A549 (cell line): Measurements from ENCODE around the gene SLC22A2. TPM values are rescaled to one million over a fixed set of nuclear protein-coding genes. Genes with fewer than 3 reads are reported as not detected.

Experiments used
- ATAC-seq, 2 experiments: fragments of 200-7000 bp in 1 of 2; fragments of >200 bp in 1 of 2; cut with Nextera tagmentation in 1 of 2; cut with Tn5 transposase in 1 of 2; 3 replicates each; pipeline versions ENCODE4 v1.8.0 to v1.9.1; 2018 to 2020; ENCODE audit warnings: mild to moderate bottlenecking in 1 of 2, moderate library complexity in 1 of 2
- CTCF ChIA-PET: fragments of 300-600 bp; sonication (Branson Sonifier 250); formaldehyde crosslinking; extraction: SDS; loops from one replicate; lab custom pipeline; 2021; ENCODE audit warnings: antibody characterized with exemption, inconsistent platforms; lab: Yijun Ruan, JAX
- POLR2A ChIA-PET: fragments of 350-600 bp; formaldehyde crosslinking; extraction: SDS; loops from one replicate; lab custom pipeline; 2021; ENCODE audit warnings: antibody characterized with exemption, inconsistent platforms; lab: Yijun Ruan, JAX
- DNase-seq, 2 experiments: peaks; one replicate each; pipeline versions ENCODE4 v3.0.0 to v3.0.0-alpha.2; 2011 to 2016; ENCODE audit warnings: low read depth in 1 of 2, low spot score in 1 of 2
- FAIRE-seq: peaks from 2 replicates; lab custom pipeline; 2011; peaks lifted over from hg19 to GRCh38; lab: Jason Lieb, UNC
- H3K27ac ChIP-seq, 2 experiments: fragments of >200 bp; sonication (Bioruptor Twin); formaldehyde crosslinking; 3 replicates each; pipeline ENCODE4 v1.5.1; 2016 to 2017
- H3K4me1 ChIP-seq: fragments of >200 bp; sonication (Bioruptor Twin); formaldehyde crosslinking; 3 replicates; pipeline ENCODE4 v1.6.1; 2016
- H3K4me2 ChIP-seq: fragments of >200 bp; sonication (Bioruptor Twin); formaldehyde crosslinking; 3 replicates; pipeline ENCODE4 v1.6.1; 2016
- H3K4me3 ChIP-seq: fragments of >200 bp; sonication (Bioruptor Twin); formaldehyde crosslinking; 3 replicates; pipeline ENCODE4 v1.5.1; 2016
- H3K9me3 ChIP-seq: fragments of >200 bp; sonication (Bioruptor Twin); formaldehyde crosslinking; 3 replicates; pipeline ENCODE4 v1.6.1; 2016
- ATOH8 ChIP-seq: fragments of 250-450 bp; sonication (Bioruptor Pico); IDR thresholded peaks from 2 replicates; pipeline ENCODE4 v1.5.0; 2020; ENCODE audit warnings: low read depth, mild to moderate bottlenecking, moderate library complexity
- BHLHE40 ChIP-seq: IDR thresholded peaks from 2 replicates; pipeline ENCODE4 v1.6.1; 2012; ENCODE audit warnings: low read depth, low read length, inconsistent platforms
- CBX2 ChIP-seq: fragments of 200-600 bp; sonication (generic); IDR thresholded peaks from 2 replicates; pipeline ENCODE4 v1.6.1; 2016; ENCODE audit warnings: low read depth, mild to moderate bottlenecking, borderline replicate concordance
- CHD2 ChIP-seq: fragments of 150-350 bp; IDR thresholded peaks from 2 replicates; pipeline ENCODE4 v1.6.1; 2014; ENCODE audit warnings: low read length; ENCODE audit not compliant: partially characterized antibody
- ESRRA ChIP-seq: fragments of 150-350 bp; IDR thresholded peaks from 2 replicates; pipeline ENCODE4 v1.6.1; 2014; ENCODE audit warnings: mild to moderate bottlenecking, low read length, borderline replicate concordance
- FOSB ChIP-seq: fragments of 250-450 bp; sonication (Bioruptor Pico); IDR thresholded peaks from 2 replicates; pipeline ENCODE4 v1.5.0; 2020; ENCODE audit warnings: mild to moderate bottlenecking, moderate library complexity
- FOSL2 ChIP-seq, 2 experiments: fragments of 450-650 bp in 1 of 2; fragments of >200 bp in 1 of 2; sonication (Bioruptor Twin) in 1 of 2; formaldehyde crosslinking; IDR thresholded peaks; 2 replicates each; pipeline versions ENCODE4 v1.5.0 to v1.6.1; 2016 to 2020; ENCODE audit warnings: mild to moderate bottlenecking in 1 of 2, moderate library complexity in 1 of 2
- FOXS1 ChIP-seq: fragments of 250-450 bp; sonication (Bioruptor Pico); IDR thresholded peaks from 2 replicates; pipeline ENCODE4 v1.5.0; 2020; ENCODE audit warnings: mild to moderate bottlenecking, moderate library complexity
- GATA3 ChIP-seq: IDR thresholded peaks from 2 replicates; pipeline ENCODE4 v1.6.1; 2012; ENCODE audit warnings: borderline replicate concordance
- HMGXB4 ChIP-seq: fragments of 250-450 bp; sonication (Bioruptor Pico); IDR thresholded peaks from 2 replicates; pipeline ENCODE4 v1.5.0; 2021; ENCODE audit warnings: mild to moderate bottlenecking, moderate library complexity, borderline replicate concordance
- JUN ChIP-seq, 2 experiments: fragments of >200 bp; sonication (Bioruptor Twin); formaldehyde crosslinking; IDR thresholded peaks; 2 replicates in 1 of 2; 3 replicates in 1 of 2; pipeline ENCODE4 v1.6.1; 2016 to 2017
- KDM1A ChIP-seq: fragments of 200-600 bp; sonication (generic); IDR thresholded peaks from 2 replicates; pipeline ENCODE4 v1.6.1; 2016; ENCODE audit warnings: low read depth, mild to moderate bottlenecking
- MYC ChIP-seq: IDR thresholded peaks from 2 replicates; pipeline ENCODE4 v1.6.1; 2012; ENCODE audit warnings: mild to moderate bottlenecking, inconsistent platforms, low read length, improper control_type of control experiment, borderline replicate concordance
- RAD21 ChIP-seq, 2 experiments: fragments of >200 bp in 1 of 2; sonication (Bioruptor Twin) in 1 of 2; formaldehyde crosslinking in 1 of 2; IDR thresholded peaks in 1 of 2; conservative IDR thresholded peaks in 1 of 2; 2 replicates in 1 of 2; 3 replicates in 1 of 2; pipeline ENCODE4 v1.6.1; 2012 to 2018; ENCODE audit warnings: inconsistent platforms in 1 of 2
- ZC3H11A ChIP-seq: fragments of 450-650 bp; IDR thresholded peaks from 2 replicates; pipeline ENCODE4 v1.6.1; 2014; ENCODE audit warnings: antibody characterized with exemption, mild to moderate bottlenecking
- ZNF302 ChIP-seq: fragments of 250-450 bp; sonication (Bioruptor Pico); IDR thresholded peaks from 2 replicates; pipeline ENCODE4 v1.9.0; 2021; ENCODE audit warnings: inconsistent platforms, mild to moderate bottlenecking, moderate library complexity
- ZSCAN20 ChIP-seq: fragments of 250-450 bp; sonication (Bioruptor Pico); IDR thresholded peaks from 2 replicates; pipeline ENCODE4 v1.8.0; 2022; ENCODE audit warnings: mild to moderate bottlenecking, moderate library complexity
- WGBS: methylation state at CpG from one replicate; pipeline ENCODE4 v1.1.6; 2017; ENCODE audit errors: missing lambda C conversion rate; 5-methylcytosine and 5-hydroxymethylcytosine counted together
- polyA plus RNA-seq, 4 experiments: library from polyadenylated mRNA; depleted of rRNA in 3 of 4; stranded (reverse); fragments of >200 nt; fragmentation: RNase III in 1 of 4; extraction: RNeasy Plus Mini Kit Qiagen cat#74134 plus additional on column Dnase treatment in 1 of 4; gene quantifications; 2 replicates in 3 of 4; 3 replicates in 1 of 4; pipeline ENCODE4 v1.2.3, GENCODE V29; 2011 to 2017

The SLC22A2 gene
- polyA plus RNA-seq, 2 of the 4 experiments (the other 2 are of a cell fraction) = 0.04 TPM; not detected in 1

DNA sequence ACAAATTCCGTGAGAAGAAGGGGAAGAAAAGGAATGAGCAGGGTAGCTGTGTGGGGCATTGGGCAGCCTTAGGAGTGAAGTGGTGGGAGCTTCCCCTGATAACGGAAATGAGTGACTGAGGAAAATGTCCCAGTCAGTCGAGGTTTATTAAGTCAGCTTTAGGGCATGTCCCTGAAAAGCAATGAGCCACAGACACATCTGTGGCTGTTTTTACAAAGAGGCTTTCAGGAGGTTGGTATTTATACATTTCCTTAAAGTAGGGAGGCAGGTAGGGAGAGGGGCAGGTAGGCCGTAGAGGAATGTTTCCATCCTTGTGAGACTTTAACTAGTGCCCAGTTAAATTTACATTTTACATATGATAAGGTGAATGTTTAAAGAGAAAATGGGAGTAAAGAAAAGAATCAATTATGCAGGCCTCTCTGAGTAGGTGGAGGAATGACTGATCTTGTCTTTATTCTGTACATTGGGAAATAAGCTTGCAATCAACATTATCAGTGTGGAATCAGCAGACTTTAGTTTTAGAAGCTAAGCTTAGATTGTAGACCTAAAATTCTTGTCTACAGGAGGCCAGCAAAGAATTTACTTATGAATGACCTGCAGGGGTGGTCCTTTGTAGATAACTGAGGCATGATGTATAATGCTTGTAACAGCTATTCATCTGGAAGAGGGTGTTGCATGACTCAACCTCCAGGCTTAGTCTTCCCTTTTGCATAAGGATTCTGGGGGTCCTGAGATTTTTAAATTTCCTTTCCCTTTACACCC is 18.5 kb downstream of the SLC22A2 start:
- peaks cover 40% of the 10 kb centered on the region for H3K4me1 ChIP-seq
- H3K9me3 ChIP-seq = no peaks in the 10 kb centered on the region
- H3K27ac ChIP-seq = peak overlapping the region; percentile 88 to 89; a peak in 5 of 6 replicates
- CTCF ChIA-PET = interaction anchor here (0.6 kb wide), 1 partner anchor 100 kb away, joined by 5 read pairs; no protein-coding TSS in a partner anchor
- 82% methylated on average over 4 of the region's 4 CpGs for WGBS
- H3K4me2 ChIP-seq = no peak overlapping the region
- POLR2A ChIA-PET = interaction anchor here (0.9 to 1.4 kb wide), 2 partner anchors 108 to 114 kb away, joined by 3 read pairs; partner anchors contain the start of gene SLC22A3
- TF ChIP-seq JUN (IDR thresholded peaks at IDR 0.05) (no peak), CHD2 (no peak), RAD21 (conservative IDR thresholded peaks at IDR 0.05 in 1 of 2, IDR thresholded peaks at IDR 0.05 in 1 of 2) (no peak), MYC (no peak), ZC3H11A (no peak), FOSB (CRISPR knock-in tag) (no peak), BHLHE40 (no peak), HMGXB4 (CRISPR knock-in tag) (no peak)
- ATAC-seq (no peak), DNase-seq (no peak), FAIRE-seq (no peak)
- no peak overlapping the region for H3K4me3 ChIP-seq

- DNase-seq (peak in 1 of 2 experiments; percentile 77), ATAC-seq (peak; percentile 50 to 81; a peak in 3 of 6 replicates)
- no peak overlapping the region for H3K4me3 ChIP-seq
- no peaks in the 10 kb centered on the region for H3K9me3 ChIP-seq
- POLR2A ChIA-PET = interaction anchor here (1.4 kb wide), 1 partner anchor 109 kb away, joined by 3 read pairs; the partner anchor contains the start of gene SLC22A3
- peak overlapping the region; percentile 88 to 89 for H3K27ac ChIP-seq
- TF ChIP-seq ESRRA = peak; percentile 61; the same call in 1 of the 2 replicates
- TF ChIP-seq ZNF302 (CRISPR knock-in tag) = 0 out of 2 replicates have a peak, but pooled peaks have one; percentile 30
- TF ChIP-seq FOXS1 = no peak
- no peak for TF ChIP-seq FOSL2 (IDR thresholded peaks at IDR 0.05)
- TF ChIP-seq FOSL2 (CRISPR knock-in tag; IDR thresholded peaks at IDR 0.05) = peak; percentile 63
- no peak for TF ChIP-seq CBX2
- TF ChIP-seq ATOH8 = peak; percentile 45; the same call in 1 of the 2 replicates
- TF ChIP-seq GATA3 = peak; percentile 49; the same call in 1 of the 2 replicates
- TF ChIP-seq, all 56 proteins: peak for 5
- no peak for FAIRE-seq
- CTCF ChIA-PET = no interaction called here
- WGBS = 56% methylated on average over 5 of the region's 5 CpGs
- Histone ChIP-seq H3K4me1 (peaks cover 40% of the 10 kb centered on the region), H3K4me2 (peak overlapping the region; percentile 55)
These were observed 19.6 kb downstream of the SLC22A2 start for GRCh38 chr6:160238761-160239751.

- FAIRE-seq = no peak
- peaks cover 40% of the 10 kb centered on the region for H3K4me1 ChIP-seq
These were observed 20.3 kb downstream of the SLC22A2 start for GRCh38 chr6:160238278-160238711.

More at GRCh38 chr6:160238278-160238711, 20.3 kb downstream of the SLC22A2 start:
- POLR2A ChIA-PET = interaction anchor here (0.8 to 1.4 kb wide), 2 partner anchors 109 to 110 kb away, joined by 3 to 4 read pairs; partner anchors contain the start of gene SLC22A3
- TF ChIP-seq KDM1A (no peak), FOSL2 (IDR thresholded peaks at IDR 0.05) (no peak), FOSL2 (CRISPR knock-in tag; IDR thresholded peaks at IDR 0.05) (peak; percentile 71), FOSB (CRISPR knock-in tag) (peak; percentile 56; the same call in 1 of the 2 replicates), GATA3 (0 out of 2 replicates have a peak, but pooled peaks have one; percentile 15), ZSCAN20 (CRISPR knock-in tag) (no peak)
- WGBS = 4% methylated on average over 2 of the region's 2 CpGs
- DNase-seq = no peak
- peak overlapping the region; percentile 88 to 89 for H3K27ac ChIP-seq
- CTCF ChIA-PET = no interaction called here
- no peak overlapping the region for H3K4me3 ChIP-seq
- peak; percentile 56 to 66; a peak in 3 of 6 replicates for ATAC-seq
- peak overlapping the region; percentile 55 for H3K4me2 ChIP-seq
- H3K9me3 ChIP-seq = no peaks in the 10 kb centered on the region
